Retinal pigment epithelial cell (primary cell): ENCODE data around the gene CTSW.

Experiments
- DNase-seq: peaks from one replicate; pipeline ENCODE4 v3.0.0-alpha.2; 2010; ENCODE audit warnings: low read depth
- H3K4me3 ChIP-seq: 2 replicates; pipeline ENCODE4 v1.5.1; 2011; ENCODE audit warnings: mild to moderate bottlenecking, low read length, control low read depth, moderate library complexity
- TF ChIP-seq, protein P1 (sequence below): conservative IDR thresholded peaks from 2 replicates; pipeline ENCODE4 v1.5.1; 2011; ENCODE audit warnings: low read depth, low read length, control low read depth, inconsistent platforms

CTSW gene

DNA sequence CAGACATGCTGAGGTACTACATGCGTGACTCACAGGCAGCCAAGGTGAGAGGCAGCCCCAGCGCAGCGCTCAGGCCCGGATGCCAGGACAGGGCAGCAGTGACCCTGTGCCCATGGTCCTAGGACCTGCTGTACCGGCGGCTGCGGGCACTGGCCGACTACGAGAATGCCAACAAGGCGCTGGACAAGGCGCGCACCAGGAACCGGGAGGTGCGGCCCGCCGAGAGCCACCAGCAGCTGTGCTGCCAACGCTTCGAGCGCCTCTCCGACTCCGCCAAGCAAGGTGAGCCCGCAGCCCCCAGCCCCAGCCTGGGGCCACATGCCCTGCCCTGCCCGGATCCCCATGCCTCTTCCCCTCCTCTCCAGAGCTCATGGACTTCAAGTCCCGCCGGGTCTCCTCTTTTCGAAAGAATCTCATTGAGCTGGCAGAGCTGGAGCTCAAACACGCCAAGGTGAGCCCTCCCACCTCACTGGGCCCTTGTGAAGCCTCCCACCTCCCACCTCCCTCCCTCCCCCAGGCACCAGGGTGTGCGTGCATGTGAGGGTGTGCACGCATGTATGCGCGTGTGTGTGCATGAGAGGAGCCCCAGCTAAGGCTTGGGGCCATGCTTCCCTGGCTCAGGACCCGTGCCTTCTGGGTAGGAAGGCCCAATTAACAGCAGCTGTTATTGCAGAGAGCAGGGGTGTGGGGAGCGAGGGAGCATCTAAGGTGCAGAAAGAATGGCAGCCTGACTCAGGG, 27.0 kb upstream of the CTSW start:
- TF ChIP-seq, protein P1, sequence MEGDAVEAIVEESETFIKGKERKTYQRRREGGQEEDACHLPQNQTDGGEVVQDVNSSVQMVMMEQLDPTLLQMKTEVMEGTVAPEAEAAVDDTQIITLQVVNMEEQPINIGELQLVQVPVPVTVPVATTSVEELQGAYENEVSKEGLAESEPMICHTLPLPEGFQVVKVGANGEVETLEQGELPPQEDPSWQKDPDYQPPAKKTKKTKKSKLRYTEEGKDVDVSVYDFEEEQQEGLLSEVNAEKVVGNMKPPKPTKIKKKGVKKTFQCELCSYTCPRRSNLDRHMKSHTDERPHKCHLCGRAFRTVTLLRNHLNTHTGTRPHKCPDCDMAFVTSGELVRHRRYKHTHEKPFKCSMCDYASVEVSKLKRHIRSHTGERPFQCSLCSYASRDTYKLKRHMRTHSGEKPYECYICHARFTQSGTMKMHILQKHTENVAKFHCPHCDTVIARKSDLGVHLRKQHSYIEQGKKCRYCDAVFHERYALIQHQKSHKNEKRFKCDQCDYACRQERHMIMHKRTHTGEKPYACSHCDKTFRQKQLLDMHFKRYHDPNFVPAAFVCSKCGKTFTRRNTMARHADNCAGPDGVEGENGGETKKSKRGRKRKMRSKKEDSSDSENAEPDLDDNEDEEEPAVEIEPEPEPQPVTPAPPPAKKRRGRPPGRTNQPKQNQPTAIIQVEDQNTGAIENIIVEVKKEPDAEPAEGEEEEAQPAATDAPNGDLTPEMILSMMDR: no peak
- no peak overlapping the region for H3K4me3 ChIP-seq
- no peak for DNase-seq

DNA sequence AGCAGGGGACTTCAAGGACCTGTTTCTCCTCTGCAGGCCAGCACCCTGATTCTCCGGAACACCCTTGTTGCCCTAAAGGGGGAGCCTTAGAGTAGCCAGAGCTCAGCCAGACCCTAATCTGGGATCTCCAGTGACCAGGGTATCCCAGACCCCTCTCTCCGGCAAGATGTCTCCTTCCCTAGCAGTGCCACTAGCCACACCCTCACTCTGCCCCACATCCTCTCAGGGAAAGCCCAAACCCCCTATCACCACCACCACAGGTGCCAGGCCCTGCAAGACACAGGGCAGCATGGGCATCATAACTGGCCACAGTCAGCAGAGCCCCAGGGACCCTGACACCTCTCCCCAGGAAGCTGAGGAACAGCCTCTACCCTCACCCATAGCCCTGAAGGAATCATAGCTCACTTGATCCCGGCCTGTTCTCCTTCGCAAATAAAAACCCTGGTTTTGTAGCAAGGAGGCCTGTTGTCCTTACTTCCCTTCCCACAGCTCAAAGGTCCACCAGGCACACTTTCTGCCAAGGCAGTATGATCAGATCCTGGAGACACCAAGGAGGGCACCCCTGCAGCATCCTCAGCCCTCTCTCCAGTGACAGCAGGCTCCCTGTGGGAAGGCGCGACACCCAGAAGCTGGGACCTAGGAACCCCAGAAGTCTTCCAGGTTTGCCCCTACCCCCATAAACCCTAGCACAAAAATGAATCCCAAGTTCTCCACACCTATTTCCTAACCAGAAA, 26.2 kb upstream of the CTSW start:
- no peak overlapping the region for H3K4me3 ChIP-seq
- TF ChIP-seq, protein P1: peak; percentile 29
- no peak for DNase-seq

GRCh38 chr11:65854161-65854592, 25.5 kb upstream of the CTSW start:
- H3K4me3 ChIP-seq: no peak overlapping the region
- DNase-seq: no peak
- TF ChIP-seq, protein P1: no peak

DNA sequence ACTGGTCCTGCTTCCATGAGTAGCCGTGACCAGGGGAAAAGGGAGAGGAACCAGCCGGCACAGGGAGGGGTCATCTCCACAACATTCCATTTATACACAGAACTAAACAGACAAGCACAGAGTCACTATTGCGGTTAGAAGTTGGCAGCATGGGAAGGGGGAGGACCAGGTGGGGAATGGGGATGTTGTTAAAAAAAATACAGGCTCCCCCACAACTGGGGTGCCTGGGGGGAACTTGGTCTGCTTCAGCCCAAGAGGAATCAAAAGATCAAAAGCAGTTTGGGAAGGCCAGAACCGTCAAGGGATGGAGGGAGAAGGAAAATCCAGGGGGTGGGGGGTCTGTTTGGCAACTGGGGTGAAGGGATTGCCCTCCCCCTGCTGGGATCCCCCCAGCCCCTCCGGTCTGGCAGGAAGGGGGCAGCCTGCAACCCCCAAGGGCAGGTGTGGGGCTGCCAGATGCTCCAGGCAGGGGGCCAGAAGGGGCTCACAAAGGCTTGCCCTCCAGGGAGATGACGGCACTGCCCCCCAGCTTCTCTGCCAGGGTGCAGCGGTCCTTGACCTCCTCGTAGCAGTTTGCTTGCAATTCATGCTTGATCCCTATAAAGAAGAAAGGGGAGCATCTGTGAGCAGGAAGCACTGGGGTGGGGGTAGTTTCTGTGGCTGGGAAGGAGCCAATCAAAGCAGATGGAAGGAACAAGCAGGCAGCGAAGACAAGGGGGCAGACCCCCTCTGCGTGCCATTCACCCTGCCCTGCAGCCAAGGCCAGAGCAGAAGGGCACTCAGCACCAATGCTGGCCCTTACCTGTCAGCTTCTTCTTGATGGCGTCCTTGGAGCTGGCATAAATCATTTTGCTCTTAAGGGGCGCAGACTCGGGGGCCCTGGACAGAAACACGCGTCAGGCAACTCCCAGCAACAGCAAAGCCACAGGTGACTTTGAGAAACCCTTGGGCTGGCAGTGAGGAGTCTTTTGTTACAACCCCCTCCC, 24.5 kb upstream of the CTSW start:
- DNase-seq: no peak
- no peak overlapping the region for H3K4me3 ChIP-seq

GRCh38 chr11:65855927-65856363, 23.7 kb upstream of the CTSW start:
- TF ChIP-seq, protein P1: no peak
- peak overlapping the region; percentile 96 for H3K4me3 ChIP-seq
- no peak for DNase-seq

More for the DNA sequence above, 24.5 kb upstream of the CTSW start:
- TF ChIP-seq, protein P1: no peak

GRCh38 chr11:65856689-65857499, 22.7 kb upstream of the CTSW start:
- no peak for DNase-seq
- TF ChIP-seq, protein P1: no peak
- peak overlapping the region; percentile 96 for H3K4me3 ChIP-seq
